Fibroblast of lung (primary cell): Measurements from ENCODE around the gene IFT81. TPM values are rescaled to one million over a fixed set of nuclear protein-coding genes. Genes with fewer than 3 reads are reported as not detected.
A peak's percentile ranks its signal among the peaks of the same experiment; 100 is the strongest.

Experiments
- DNase-seq, 2 donors: peaks; one replicate each; pipeline versions ENCODE4 v3.0.0 to v3.0.0-alpha.2; 2010; ENCODE audit warnings: low read depth in 2 of 2
- H2AFZ ChIP-seq: 2 replicates; pipeline ENCODE4 v1.5.1; 2012; ENCODE audit warnings: low read length, control low read depth, inconsistent platforms
- H3K27ac ChIP-seq: 2 replicates; pipeline ENCODE4 v1.5.1; 2011; ENCODE audit warnings: low read length, control low read depth; ENCODE audit not compliant: insufficient read depth
- H3K27me3 ChIP-seq: 2 replicates; pipeline ENCODE4 v1.5.1; 2011; ENCODE audit warnings: mild to moderate bottlenecking, low read length; ENCODE audit not compliant: control insufficient read depth, insufficient read depth
- H3K36me3 ChIP-seq: 2 replicates; pipeline ENCODE4 v1.5.1; 2011; ENCODE audit warnings: low read length; ENCODE audit not compliant: control insufficient read depth, insufficient read depth
- H3K4me1 ChIP-seq: 2 replicates; pipeline ENCODE4 v1.5.1; 2011; ENCODE audit warnings: low read length; ENCODE audit not compliant: control insufficient read depth, insufficient read depth; ENCODE audit errors: extremely low read depth
- H3K4me2 ChIP-seq: 2 replicates; pipeline ENCODE4 v1.5.1; 2011; ENCODE audit warnings: low read length, control low read depth; ENCODE audit not compliant: insufficient read depth; ENCODE audit errors: extremely low read depth
- H3K4me3 ChIP-seq, 4 experiments: fragments of 200-600 bp in 1 of 4; sonication (generic) in 1 of 4; replicated peaks in 1 of 4; 2 replicates each; pipeline ENCODE4 v1.5.1; 2011 to 2016; ENCODE audit warnings: low read length in 4 of 4, low read depth in 3 of 4, mild to moderate bottlenecking in 3 of 4, control low read depth in 2 of 4, inconsistent platforms in 1 of 4, mixed read lengths in 1 of 4; ENCODE audit not compliant: insufficient read depth in 1 of 4; ENCODE audit errors: control extremely low read depth in 1 of 4
- H3K79me2 ChIP-seq: 2 replicates; pipeline ENCODE4 v1.5.1; 2012; ENCODE audit warnings: mild to moderate bottlenecking, low read length, inconsistent platforms; ENCODE audit not compliant: control insufficient read depth, insufficient read depth
- H3K9ac ChIP-seq: 2 replicates; pipeline ENCODE4 v1.5.1; 2011; ENCODE audit warnings: mild to moderate bottlenecking, low read length, control low read depth; ENCODE audit not compliant: insufficient read depth
- H3K9me3 ChIP-seq: 2 replicates; pipeline ENCODE4 v1.5.1; 2012; ENCODE audit warnings: low read depth, low read length; ENCODE audit not compliant: control insufficient read depth, insufficient read depth
- H4K20me1 ChIP-seq: 2 replicates; pipeline ENCODE4 v1.5.1; 2011; ENCODE audit warnings: low read length; ENCODE audit not compliant: control insufficient read depth, insufficient read depth; ENCODE audit errors: extremely low read depth
- CTCF ChIP-seq, 2 donors: IDR thresholded peaks in 1 of 2; conservative IDR thresholded peaks in 1 of 2; 1 replicate in 1 of 2; 2 replicates in 1 of 2; pipeline ENCODE4 v1.5.1; 2011 to 2012; ENCODE audit warnings: low read length in 2 of 2, control low read depth in 1 of 2, inconsistent platforms in 1 of 2, low read depth in 1 of 2, mild to moderate bottlenecking in 1 of 2
- EZH2 ChIP-seq: IDR thresholded peaks from 2 replicates; pipeline ENCODE4 v1.5.1; 2012; ENCODE audit warnings: low read length, control low read depth, mild to moderate bottlenecking; ENCODE audit errors: missing control alignments
- polyA plus RNA-seq, 2 donors: library from polyadenylated mRNA; depleted of rRNA in 1 of 2; stranded (reverse) in 1 of 2; unstranded in 1 of 2; fragments of >200 nt; gene quantifications; 2 replicates each; pipeline ENCODE4 v1.2.1, GENCODE V29; 2011 to 2012; ENCODE audit warnings: missing spikeins in 1 of 2
- total RNA-seq: library from RNA; depleted of rRNA; stranded (reverse); fragments of >200 nt; gene quantifications from 2 replicates; pipeline ENCODE4 v1.2.1, GENCODE V29; 2014

The IFT81 gene
- total and polyA plus RNA-seq, 2 donors (not counting 1 experiment from before 2014, with no cell fraction given) = 17.7 to 23.6 TPM

GRCh38 chr12:110256780-110257431 is 132.7 kb downstream of the IFT81 start:
- no peaks in the 10 kb centered on the region for H3K36me3 ChIP-seq
- no peak overlapping the region for H3K9ac ChIP-seq
- no peak for TF ChIP-seq EZH2
- no peak for TF ChIP-seq CTCF (conservative IDR thresholded peaks at IDR 0.05 in 1 of 2, IDR thresholded peaks at IDR 0.05 in 1 of 2; ENCODE audit: low read depth in 1 of 2, low read length in 2 of 2)
- no peak overlapping the region for H3K4me3 ChIP-seq
- peak overlapping the region; percentile 11 for H3K27ac ChIP-seq
- no peak overlapping the region for H3K4me2 ChIP-seq
- no peak for DNase-seq
- H3K4me1 ChIP-seq = peaks cover 6% of the 10 kb centered on the region
- no peaks in the 10 kb centered on the region for H3K79me2 ChIP-seq
- no peak overlapping the region for H2AFZ ChIP-seq
- no peaks in the 10 kb centered on the region for H3K9me3 ChIP-seq
- no peaks in the 10 kb centered on the region for H4K20me1 ChIP-seq
- H3K27me3 ChIP-seq = no peaks in the 10 kb centered on the region

- no peaks in the 10 kb centered on the region for H3K9me3 ChIP-seq
- no peak overlapping the region for H3K4me2 ChIP-seq
- H3K27me3 ChIP-seq = no peaks in the 10 kb centered on the region
- H3K9ac ChIP-seq = no peak overlapping the region
- H3K79me2 ChIP-seq = no peaks in the 10 kb centered on the region
- TF ChIP-seq EZH2 (no peak), CTCF (conservative IDR thresholded peaks at IDR 0.05 in 1 of 2, IDR thresholded peaks at IDR 0.05 in 1 of 2; ENCODE audit: low read depth in 1 of 2, low read length in 2 of 2) (no peak)
- no peaks in the 10 kb centered on the region for H3K36me3 ChIP-seq
- H3K27ac ChIP-seq = no peak overlapping the region
- H4K20me1 ChIP-seq = no peaks in the 10 kb centered on the region
- no peak overlapping the region for H2AFZ ChIP-seq
- no peak for DNase-seq
- H3K4me1 ChIP-seq = peaks cover 3% of the 10 kb centered on the region
- H3K4me3 ChIP-seq = no peak overlapping the region
These were observed 134.3 kb downstream of the IFT81 start for GRCh38 chr12:110258466-110258865.

- Histone ChIP-seq H3K27ac (no peak overlapping the region), H3K79me2 (no peaks in the 10 kb centered on the region), H3K4me3 (no peak overlapping the region), H3K4me1 (peaks cover 8% of the 10 kb centered on the region), H3K4me2 (no peak overlapping the region), H3K27me3 (no peaks in the 10 kb centered on the region), H4K20me1 (no peaks in the 10 kb centered on the region), H3K9me3 (no peaks in the 10 kb centered on the region), H3K9ac (no peak overlapping the region), H3K36me3 (no peaks in the 10 kb centered on the region), H2AFZ (no peak overlapping the region)
- peak in 1 of 2 donors; percentile 70 for DNase-seq
- TF ChIP-seq EZH2 (no peak), CTCF (conservative IDR thresholded peaks at IDR 0.05 in 1 of 2, IDR thresholded peaks at IDR 0.05 in 1 of 2; ENCODE audit: low read depth in 1 of 2, low read length in 2 of 2) (no peak)
These were observed 138.6 kb downstream of the IFT81 start for GRCh38 chr12:110262442-110263388.
